ENCODE data around the gene SERPINA1. TPM values are rescaled to one million over a fixed set of nuclear protein-coding genes. Genes with fewer than 3 reads are reported as not detected.

The SERPINA1 gene
- total RNA-seq, 1 experiment from 2014 or later = 3.2 TPM

Other genes starting within 250 kb of the SERPINA1 start
- gene PPP4R4, start 214.3 kb downstream of the SERPINA1 start, total RNA-seq (2014; rRNA removed; shearing (Covaris generic)) = 3.3 and 3.8 TPM in 2 replicates
- gene SERPINA10, start 95.3 kb downstream of the SERPINA1 start, total RNA-seq (2014; rRNA removed; shearing (Covaris generic)) = not detected in 2 replicates
- 0.35 and 0.82 TPM in 2 replicates for gene SERPINA6, start 65.3 kb downstream of the SERPINA1 start, total RNA-seq (2014; rRNA removed; shearing (Covaris generic))
- not detected in 2 replicates for gene SERPINA2, start 21.9 kb downstream of the SERPINA1 start, total RNA-seq (2014; rRNA removed; shearing (Covaris generic))
- gene SERPINA11, start 64.2 kb upstream of the SERPINA1 start, total RNA-seq (2014; rRNA removed; shearing (Covaris generic)) = not detected in 2 replicates
- not detected in 2 replicates for gene SERPINA9, start 87.6 kb upstream of the SERPINA1 start, total RNA-seq (2014; rRNA removed; shearing (Covaris generic))
- not detected in 2 replicates for gene SERPINA12, start 120.9 kb upstream of the SERPINA1 start, total RNA-seq (2014; rRNA removed; shearing (Covaris generic))
- not detected in 2 replicates for gene SERPINA4, start 172.8 kb upstream of the SERPINA1 start, total RNA-seq (2014; rRNA removed; shearing (Covaris generic))
- gene SERPINA5, start 192.8 kb upstream of the SERPINA1 start, total RNA-seq (2014; rRNA removed; shearing (Covaris generic)) = 1.6 and 1.7 TPM in 2 replicates
- 0.35 and 0.56 TPM in 2 replicates for gene SERPINA3, start 223.8 kb upstream of the SERPINA1 start, total RNA-seq (2014; rRNA removed; shearing (Covaris generic))

Data from H4 (cell line).